SK-N-MC (cell line): Measurements from ENCODE around the gene NR1H4.

Experiments used
- EZH2 ChIP-seq: fragments of 200-600 bp; sonication (generic); IDR thresholded peaks from one replicate; pipeline ENCODE4 v1.6.1; 2017; ENCODE audit warnings: antibody characterized with exemption
- POLR2AphosphoS5 ChIP-seq: IDR thresholded peaks from 2 replicates; pipeline ENCODE4 v1.6.1; 2012; ENCODE audit warnings: mild to moderate bottlenecking, low read depth, low read length, borderline replicate concordance

DNA sequence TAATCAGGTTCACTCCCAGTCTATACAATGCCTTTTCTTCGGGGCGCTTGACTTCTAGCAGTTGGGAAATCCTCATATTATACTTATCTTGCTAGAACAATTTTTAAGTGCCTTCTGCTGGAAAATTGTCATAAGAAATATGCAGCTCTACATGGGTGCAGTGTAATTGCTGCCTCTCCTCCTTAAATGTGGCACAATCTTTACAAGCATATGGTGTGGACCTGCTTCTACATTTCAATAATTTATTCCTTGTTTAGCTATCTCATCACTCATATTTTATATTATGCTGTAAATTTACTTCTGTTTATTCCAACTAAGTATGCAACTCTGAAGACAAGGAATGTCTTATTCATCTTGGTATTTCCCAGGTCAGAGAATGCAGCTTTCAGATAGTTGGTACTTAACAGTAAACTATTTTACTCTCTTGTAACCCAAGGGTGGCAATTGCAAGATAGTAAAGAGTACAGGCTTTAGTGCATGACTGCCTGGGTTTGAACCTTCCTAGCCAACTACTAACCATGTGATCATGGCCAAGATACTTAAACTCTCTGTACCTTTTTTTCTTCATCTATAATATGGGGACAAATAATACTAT is 56.2 kb downstream of the NR1H4 start:
- TF ChIP-seq EZH2: no peak
- no peak for TF ChIP-seq POLR2AphosphoS5
